Measurements from ENCODE around the gene CDH4.

Gene CDH4

GRCh38 chr20:61904456-61904855, 652.4 kb downstream of the CDH4 start:
- TF ChIP-seq CTCF (IDR thresholded peaks at IDR 0.05; ENCODE audit: low read length, missing control alignments): no peak
- H3K4me3 ChIP-seq (replicated peaks; ENCODE audit: low read depth, low read length): no peak overlapping the region
- DNase-seq (ENCODE audit: low read depth): no peak

GRCh38 chr20:61905781-61906523, 653.9 kb downstream of the CDH4 start:
- TF ChIP-seq CTCF (IDR thresholded peaks at IDR 0.05; ENCODE audit: low read length, missing control alignments): no peak
- H3K4me3 ChIP-seq (replicated peaks; ENCODE audit: low read depth, low read length): no peak overlapping the region
- no peak for DNase-seq (ENCODE audit: low read depth)

GRCh38 chr20:61907081-61907891, 655.2 kb downstream of the CDH4 start:
- no peak overlapping the region for H3K4me3 ChIP-seq (replicated peaks; ENCODE audit: low read depth, low read length)
- TF ChIP-seq CTCF (IDR thresholded peaks at IDR 0.05; ENCODE audit: low read length, missing control alignments): no peak

GRCh38 chr20:61908057-61909026, 656.3 kb downstream of the CDH4 start:
- DNase-seq (ENCODE audit: low read depth): no peak
- no peak for TF ChIP-seq CTCF (IDR thresholded peaks at IDR 0.05; ENCODE audit: low read length, missing control alignments)
- H3K4me3 ChIP-seq (replicated peaks; ENCODE audit: low read depth, low read length): no peak overlapping the region

More at GRCh38 chr20:61907081-61907891, 655.2 kb downstream of the CDH4 start:
- DNase-seq (ENCODE audit: low read depth): no peak

- no peak for TF ChIP-seq CTCF (IDR thresholded peaks at IDR 0.05; ENCODE audit: low read length, missing control alignments)
- DNase-seq (ENCODE audit: low read depth): no peak
Measured at GRCh38 chr20:61909028-61909427, 657.0 kb downstream of the CDH4 start.

GRCh38 chr20:61909821-61910220, 657.8 kb downstream of the CDH4 start:
- DNase-seq (ENCODE audit: low read depth): no peak
- TF ChIP-seq CTCF (IDR thresholded peaks at IDR 0.05; ENCODE audit: low read length, missing control alignments): no peak
- H3K4me3 ChIP-seq (replicated peaks; ENCODE audit: low read depth, low read length): no peak overlapping the region

More at GRCh38 chr20:61909028-61909427, 657.0 kb downstream of the CDH4 start:
- no peak overlapping the region for H3K4me3 ChIP-seq (replicated peaks; ENCODE audit: low read depth, low read length)
